ENCODE results near the gene CCDC77. TPM values are rescaled to one million over a fixed set of nuclear protein-coding genes. Genes with fewer than 3 reads are reported as not detected.

CCDC77 gene
- total RNA-seq, 1 donor from 2014 or later, result 11.2 TPM

- no peak overlapping the region for H3K4me3 Mint-ChIP-seq
- TF ChIP-seq CTCF (IDR thresholded peaks at IDR 0.05), result no peak
- POLR2A ChIA-PET, result no interaction called here
- H3K9me3 Mint-ChIP-seq, result peaks cover 2% of the 10 kb centered on the region
- intact Hi-C loops (cut with micrococcal nuclease), result loop anchor here (5.0 kb wide), 1 partner anchor 1216 kb away; no protein-coding TSS in a partner anchor
- H3K36me3 Mint-ChIP-seq (ENCODE audit: low read depth), result peaks cover 57% of the 10 kb centered on the region
- DNase-seq (no peak), ATAC-seq (ENCODE audit: low read depth) (no peak)
- no peak overlapping the region for H3K27ac Mint-ChIP-seq
- peaks cover 48% of the 10 kb centered on the region for H3K4me1 Mint-ChIP-seq
- no peaks in the 10 kb centered on the region for H3K27me3 Mint-ChIP-seq
- CTCF ChIA-PET, result no interaction called here
Observed at GRCh38 chr12:386651-387050, 14.8 kb upstream of the CCDC77 start.

- peaks cover 48% of the 10 kb centered on the region for H3K4me1 Mint-ChIP-seq
- peaks cover 2% of the 10 kb centered on the region for H3K9me3 Mint-ChIP-seq
- peak overlapping the region; percentile 97 for H3K27ac Mint-ChIP-seq
- peaks cover 45% of the 10 kb centered on the region for H3K36me3 Mint-ChIP-seq (ENCODE audit: low read depth)
- no peak for TF ChIP-seq CTCF (IDR thresholded peaks at IDR 0.05)
- H3K4me3 Mint-ChIP-seq, result peak overlapping the region; percentile 95
- DNase-seq (no peak), ATAC-seq (ENCODE audit: low read depth) (no peak)
- ChIA-PET CTCF (interaction anchor here (1.9 kb wide), 1 partner anchor 12 kb away, joined by 8 read pairs; the partner anchor contains the start of gene CCDC77), POLR2A (interaction anchor here (3.4 kb wide), 1 partner anchor 12 kb away, joined by 95 read pairs; the partner anchor contains the start of gene CCDC77)
- intact Hi-C loops (cut with micrococcal nuclease), result loop anchor here (2.0 to 5.0 kb wide), 2 partner anchors 561 to 1214 kb away; partner anchors contain the start of gene RAD52
- H3K27me3 Mint-ChIP-seq, result no peaks in the 10 kb centered on the region
Observed at GRCh38 chr12:388012-388411, 13.4 kb upstream of the CCDC77 start.

GRCh38 chr12:388541-389141 lies 12.8 kb upstream of the CCDC77 start:
- ATAC-seq (ENCODE audit: low read depth) (peak; percentile 41), DNase-seq (no peak)
- POLR2A ChIA-PET, result interaction anchor here (0.6 to 3.4 kb wide), 10 partner anchors 12 to 1279 kb away, joined by 3 to 95 read pairs (median 6); partner anchors contain the start of genes CCDC77 and ERC1
- Mint-ChIP-seq H3K27ac (peak overlapping the region; percentile 97), H3K9me3 (peaks cover 2% of the 10 kb centered on the region), H3K36me3 (ENCODE audit: low read depth) (peaks cover 40% of the 10 kb centered on the region), H3K4me1 (peaks cover 48% of the 10 kb centered on the region), H3K27me3 (no peaks in the 10 kb centered on the region), H3K4me3 (peak overlapping the region; percentile 95)
- CTCF ChIA-PET, result interaction anchor here (1.9 kb wide), 1 partner anchor 12 kb away, joined by 8 read pairs; the partner anchor contains the start of gene CCDC77
- TF ChIP-seq CTCF (IDR thresholded peaks at IDR 0.05), result no peak
- intact Hi-C loops (cut with micrococcal nuclease), result loop anchor here (1.0 to 5.0 kb wide), 6 partner anchors 13 to 1408 kb away; partner anchors contain the start of genes CCDC77, ERC1, RAD52 and WNK1

- H3K27ac Mint-ChIP-seq, result peak within 1 kb of the TSS; percentile 97
- CTCF ChIA-PET, result interaction anchor here (1.9 kb wide), 1 partner anchor 11 kb away, joined by 8 read pairs; the partner anchor contains the start of gene CCDC77
- peak; percentile 92 for ATAC-seq (ENCODE audit: low read depth)
- intact Hi-C loops (cut with micrococcal nuclease), result loop anchor here (1.0 to 5.0 kb wide), 6 partner anchors 12 to 1407 kb away; partner anchors contain the start of genes CCDC77, ERC1, RAD52 and WNK1
- peaks cover 32% of the 10 kb centered on the region for H3K36me3 Mint-ChIP-seq (ENCODE audit: low read depth)
- no peaks in the 10 kb centered on the region for H3K27me3 Mint-ChIP-seq
- POLR2A ChIA-PET, result interaction anchor here (0.6 to 3.4 kb wide), 11 partner anchors 11 to 1350 kb away, joined by 3 to 95 read pairs (median 5); partner anchors contain the start of genes CCDC77 and ERC1
- peaks cover 46% of the 10 kb centered on the region for H3K4me1 Mint-ChIP-seq
- peaks cover 2% of the 10 kb centered on the region for H3K9me3 Mint-ChIP-seq
- peak within 1 kb of the TSS; percentile 95 for H3K4me3 Mint-ChIP-seq
- DNase-seq, result peak; percentile 83
- no peak for TF ChIP-seq CTCF (IDR thresholded peaks at IDR 0.05)
Observed at GRCh38 chr12:389142-390096, 12.0 kb upstream of the CCDC77 start, which contains the start of gene KDM5A. Gene KDM5A, minus strand, starts transcription at chr12:389320. Its CDS starts 229 bp downstream, at chr12:389091.

All from activated B cell treated with CpG ODN at 0.5 μM for 24 hours (primary cell).